ENCODE measurements around the gene SEMA5B.

GRCh38 chr3:122927726-122928125, 99.8 kb downstream of the SEMA5B start:
- TF ChIP-seq, protein P1, sequence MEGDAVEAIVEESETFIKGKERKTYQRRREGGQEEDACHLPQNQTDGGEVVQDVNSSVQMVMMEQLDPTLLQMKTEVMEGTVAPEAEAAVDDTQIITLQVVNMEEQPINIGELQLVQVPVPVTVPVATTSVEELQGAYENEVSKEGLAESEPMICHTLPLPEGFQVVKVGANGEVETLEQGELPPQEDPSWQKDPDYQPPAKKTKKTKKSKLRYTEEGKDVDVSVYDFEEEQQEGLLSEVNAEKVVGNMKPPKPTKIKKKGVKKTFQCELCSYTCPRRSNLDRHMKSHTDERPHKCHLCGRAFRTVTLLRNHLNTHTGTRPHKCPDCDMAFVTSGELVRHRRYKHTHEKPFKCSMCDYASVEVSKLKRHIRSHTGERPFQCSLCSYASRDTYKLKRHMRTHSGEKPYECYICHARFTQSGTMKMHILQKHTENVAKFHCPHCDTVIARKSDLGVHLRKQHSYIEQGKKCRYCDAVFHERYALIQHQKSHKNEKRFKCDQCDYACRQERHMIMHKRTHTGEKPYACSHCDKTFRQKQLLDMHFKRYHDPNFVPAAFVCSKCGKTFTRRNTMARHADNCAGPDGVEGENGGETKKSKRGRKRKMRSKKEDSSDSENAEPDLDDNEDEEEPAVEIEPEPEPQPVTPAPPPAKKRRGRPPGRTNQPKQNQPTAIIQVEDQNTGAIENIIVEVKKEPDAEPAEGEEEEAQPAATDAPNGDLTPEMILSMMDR (IDR thresholded peaks at IDR 0.05; ENCODE audit: insufficient read depth, low read length) = no peak
- TF ChIP-seq, protein P2, sequence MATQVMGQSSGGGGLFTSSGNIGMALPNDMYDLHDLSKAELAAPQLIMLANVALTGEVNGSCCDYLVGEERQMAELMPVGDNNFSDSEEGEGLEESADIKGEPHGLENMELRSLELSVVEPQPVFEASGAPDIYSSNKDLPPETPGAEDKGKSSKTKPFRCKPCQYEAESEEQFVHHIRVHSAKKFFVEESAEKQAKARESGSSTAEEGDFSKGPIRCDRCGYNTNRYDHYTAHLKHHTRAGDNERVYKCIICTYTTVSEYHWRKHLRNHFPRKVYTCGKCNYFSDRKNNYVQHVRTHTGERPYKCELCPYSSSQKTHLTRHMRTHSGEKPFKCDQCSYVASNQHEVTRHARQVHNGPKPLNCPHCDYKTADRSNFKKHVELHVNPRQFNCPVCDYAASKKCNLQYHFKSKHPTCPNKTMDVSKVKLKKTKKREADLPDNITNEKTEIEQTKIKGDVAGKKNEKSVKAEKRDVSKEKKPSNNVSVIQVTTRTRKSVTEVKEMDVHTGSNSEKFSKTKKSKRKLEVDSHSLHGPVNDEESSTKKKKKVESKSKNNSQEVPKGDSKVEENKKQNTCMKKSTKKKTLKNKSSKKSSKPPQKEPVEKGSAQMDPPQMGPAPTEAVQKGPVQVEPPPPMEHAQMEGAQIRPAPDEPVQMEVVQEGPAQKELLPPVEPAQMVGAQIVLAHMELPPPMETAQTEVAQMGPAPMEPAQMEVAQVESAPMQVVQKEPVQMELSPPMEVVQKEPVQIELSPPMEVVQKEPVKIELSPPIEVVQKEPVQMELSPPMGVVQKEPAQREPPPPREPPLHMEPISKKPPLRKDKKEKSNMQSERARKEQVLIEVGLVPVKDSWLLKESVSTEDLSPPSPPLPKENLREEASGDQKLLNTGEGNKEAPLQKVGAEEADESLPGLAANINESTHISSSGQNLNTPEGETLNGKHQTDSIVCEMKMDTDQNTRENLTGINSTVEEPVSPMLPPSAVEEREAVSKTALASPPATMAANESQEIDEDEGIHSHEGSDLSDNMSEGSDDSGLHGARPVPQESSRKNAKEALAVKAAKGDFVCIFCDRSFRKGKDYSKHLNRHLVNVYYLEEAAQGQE (IDR thresholded peaks at IDR 0.05; ENCODE audit: insufficient replicate concordance, low read depth) = no peak
- TF ChIP-seq GABPA (IDR thresholded peaks at IDR 0.05; ENCODE audit: low read depth) (no peak), POLR2AphosphoS5 (IDR thresholded peaks at IDR 0.05; ENCODE audit: low read depth) (no peak), SPI1 (IDR thresholded peaks at IDR 0.05; ENCODE audit: borderline replicate concordance, low read depth) (no peak)

Measured in HL-60 (cell line).